Measurements from ENCODE around the gene NPHP4. TPM values are rescaled to one million over a fixed set of nuclear protein-coding genes. Genes with fewer than 3 reads are reported as not detected.

Gene NPHP4
- total RNA-seq, 1 experiment from 2014 or later = 2.4 TPM

DNA sequence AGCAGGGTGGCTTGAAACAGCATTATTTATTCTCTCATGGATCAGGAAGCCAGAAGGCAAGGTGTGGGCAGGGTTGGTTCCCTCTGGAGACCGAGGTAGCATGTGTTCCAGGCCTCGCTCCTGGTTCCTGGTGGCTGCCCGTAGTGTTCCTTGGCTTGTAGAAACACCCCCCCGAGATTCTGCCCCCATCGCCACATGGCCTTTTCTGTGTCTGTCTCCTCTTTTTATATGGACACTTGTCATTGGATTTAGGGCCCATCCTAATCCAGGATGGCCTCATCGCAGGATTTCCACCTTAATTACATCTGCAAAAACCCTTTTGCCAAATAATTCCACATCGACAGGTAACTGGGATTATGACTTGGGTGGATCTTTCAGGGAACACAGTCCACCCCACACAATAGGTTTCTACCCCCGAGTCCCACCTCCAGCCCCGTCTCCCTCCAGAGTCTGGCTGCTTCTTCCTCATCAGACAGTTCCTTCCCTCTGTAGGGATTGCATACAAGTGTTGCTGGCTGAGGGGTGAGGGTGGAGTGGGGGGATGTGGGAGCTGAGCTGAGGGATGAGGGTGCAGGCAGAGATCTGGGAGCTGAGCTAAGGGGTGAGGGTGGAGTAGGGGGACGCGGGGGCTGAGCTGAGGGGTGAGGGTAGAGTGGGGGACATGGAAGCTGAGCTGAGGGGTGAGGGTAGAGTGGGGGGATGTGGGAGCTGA lies 12.3 kb upstream of the NPHP4 start:
- no peak for DNase-seq (ENCODE audit: low spot score)

DNA sequence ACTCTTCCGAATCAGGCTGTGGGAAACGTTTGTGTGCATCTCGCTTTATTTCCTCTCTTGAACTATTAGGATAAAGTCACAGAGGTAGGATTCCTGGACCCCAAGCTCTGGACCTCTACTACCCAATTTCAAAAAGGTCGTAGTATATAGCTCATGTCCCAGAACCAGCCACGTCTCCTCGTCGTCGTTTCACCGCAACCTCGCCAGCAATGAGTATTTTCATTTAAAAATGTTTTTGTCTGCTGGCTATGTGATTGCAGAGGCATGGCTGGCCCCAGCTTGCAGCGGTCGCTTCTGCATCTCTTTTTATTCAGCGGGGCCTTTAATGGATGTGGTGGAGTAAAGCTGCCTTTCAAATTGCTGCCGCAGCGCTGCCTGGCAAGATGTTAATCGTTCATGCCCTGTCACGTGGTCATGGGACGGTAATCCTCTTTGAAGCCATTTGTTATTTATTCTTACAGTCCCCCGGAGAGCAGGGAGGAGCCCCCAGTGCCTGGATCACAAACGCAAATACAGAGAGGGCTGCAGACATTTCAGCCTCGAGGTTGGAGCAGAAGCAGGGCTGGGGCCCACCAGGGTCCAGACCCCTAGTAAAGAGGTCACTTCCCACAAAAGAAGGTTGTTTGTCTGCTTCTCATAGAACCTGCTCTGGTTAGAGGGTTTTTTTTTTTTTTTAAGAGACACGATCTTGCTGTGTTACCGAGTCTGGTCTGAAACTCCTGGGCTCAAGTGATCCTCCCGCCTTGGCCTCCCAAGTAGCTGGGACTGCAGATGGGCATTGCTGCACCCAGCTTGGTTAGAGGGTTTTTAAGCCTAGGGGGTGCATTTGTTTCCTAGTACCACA lies 11.6 kb upstream of the NPHP4 start:
- no peak for DNase-seq (ENCODE audit: low spot score)

DNA sequence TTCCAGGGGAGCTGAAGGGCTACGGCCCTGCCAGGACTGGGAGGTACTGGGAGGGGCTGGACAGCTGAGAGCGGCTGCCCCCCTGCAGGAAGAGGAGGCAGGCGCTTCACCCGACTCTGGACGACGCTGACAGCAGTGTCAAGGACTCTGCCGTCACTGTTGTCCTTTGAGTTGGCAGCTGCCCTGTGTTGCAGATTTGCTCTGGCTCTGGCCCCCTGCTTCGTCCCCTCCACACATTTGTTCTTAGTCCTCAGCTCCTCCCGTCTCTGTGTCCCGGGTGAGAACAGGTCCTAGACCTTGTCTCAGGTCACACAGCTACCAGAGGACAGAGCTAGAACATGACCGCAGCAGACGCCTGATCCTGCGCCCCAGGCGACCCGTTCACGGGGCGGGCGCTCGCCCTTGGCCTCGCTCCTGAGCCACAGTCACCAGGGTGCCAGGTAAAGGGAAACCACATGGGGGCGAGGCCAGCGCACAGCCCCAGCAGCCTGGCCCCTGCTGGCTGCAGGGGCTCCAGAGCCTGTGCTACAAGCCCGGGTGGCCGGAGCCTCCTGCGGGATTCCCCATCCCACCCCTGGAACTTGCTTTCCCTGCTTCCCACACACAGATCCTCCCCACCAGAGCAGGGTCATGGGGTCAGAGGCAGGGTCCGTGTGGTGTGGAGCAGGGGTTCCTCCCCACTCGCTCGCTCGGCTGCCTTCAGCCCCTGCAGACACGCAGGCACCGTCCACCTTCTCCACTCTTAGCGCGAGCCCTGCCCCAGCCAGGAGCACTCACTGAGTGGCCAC lies 10.7 kb upstream of the NPHP4 start:
- DNase-seq (ENCODE audit: low spot score) = no peak

DNA sequence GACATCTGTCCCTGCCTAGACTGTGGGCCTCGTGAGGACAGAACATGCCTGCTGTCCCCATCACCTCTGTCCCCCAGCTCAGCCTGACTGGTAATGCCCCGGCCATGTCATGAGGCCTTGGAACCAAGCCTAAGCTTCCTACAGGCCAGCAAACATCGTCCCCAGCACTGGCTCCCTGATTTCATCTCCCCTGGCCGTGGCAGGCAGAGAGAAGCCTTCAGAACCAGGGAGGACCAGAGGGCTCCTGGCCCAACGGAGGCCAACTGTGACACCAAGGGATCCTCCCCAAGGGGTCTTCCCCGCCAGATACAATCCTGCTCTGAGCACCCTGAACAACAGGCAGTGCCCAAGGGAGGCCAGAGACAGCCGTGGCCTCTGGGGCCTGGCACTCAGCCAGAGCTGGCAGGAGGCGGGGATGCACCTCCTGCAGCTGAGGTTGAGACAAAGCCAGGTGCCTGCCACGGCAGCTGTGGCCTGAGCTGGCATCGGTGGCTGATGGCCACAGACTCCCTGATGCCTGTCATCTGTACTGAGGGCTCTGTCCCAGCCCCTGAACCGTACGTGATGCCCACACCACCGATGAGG lies 9.9 kb upstream of the NPHP4 start:
- no peak for DNase-seq (ENCODE audit: low spot score)

DNA sequence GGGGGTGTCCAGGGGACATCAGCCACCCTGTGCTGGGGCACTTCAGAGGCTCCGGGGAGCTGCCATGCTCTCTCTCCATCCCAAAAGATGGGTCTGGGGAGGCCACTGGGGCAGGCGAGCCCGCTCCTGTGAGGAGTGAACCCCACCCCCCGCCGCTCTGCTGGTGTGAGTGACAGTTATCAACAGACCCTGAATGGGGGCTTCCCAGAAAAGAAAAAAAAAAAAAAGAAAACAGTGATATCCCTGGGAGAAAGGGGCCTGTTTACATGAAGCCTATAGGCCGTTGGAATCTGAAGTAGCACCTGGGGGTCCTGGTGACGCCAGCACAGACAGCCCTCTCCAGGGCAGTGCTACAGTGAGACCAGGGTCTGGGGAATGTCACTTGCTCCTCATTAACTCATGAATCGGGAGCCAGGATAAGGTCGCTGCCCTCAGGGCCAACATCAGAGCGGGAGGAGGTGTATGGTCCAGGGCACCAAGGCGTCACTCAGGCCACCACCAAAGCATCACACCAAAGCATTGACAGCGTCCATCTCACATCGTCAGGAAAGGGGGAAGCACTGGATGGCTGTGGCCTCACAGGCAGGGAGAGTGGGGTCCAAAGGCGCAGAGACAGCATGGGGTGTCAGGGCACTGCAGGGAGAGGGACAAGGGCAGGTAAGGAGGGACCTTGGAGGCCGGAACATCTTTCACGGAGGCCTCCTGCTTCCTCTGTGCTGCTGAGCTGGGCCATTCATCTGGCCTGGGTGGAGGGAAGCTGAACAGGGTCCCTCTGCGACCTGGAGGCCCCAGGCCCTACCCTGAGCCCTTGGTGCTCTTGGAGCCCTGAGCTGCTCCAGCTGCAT lies 8.4 kb upstream of the NPHP4 start:
- no peak for DNase-seq (ENCODE audit: low spot score)

DNA sequence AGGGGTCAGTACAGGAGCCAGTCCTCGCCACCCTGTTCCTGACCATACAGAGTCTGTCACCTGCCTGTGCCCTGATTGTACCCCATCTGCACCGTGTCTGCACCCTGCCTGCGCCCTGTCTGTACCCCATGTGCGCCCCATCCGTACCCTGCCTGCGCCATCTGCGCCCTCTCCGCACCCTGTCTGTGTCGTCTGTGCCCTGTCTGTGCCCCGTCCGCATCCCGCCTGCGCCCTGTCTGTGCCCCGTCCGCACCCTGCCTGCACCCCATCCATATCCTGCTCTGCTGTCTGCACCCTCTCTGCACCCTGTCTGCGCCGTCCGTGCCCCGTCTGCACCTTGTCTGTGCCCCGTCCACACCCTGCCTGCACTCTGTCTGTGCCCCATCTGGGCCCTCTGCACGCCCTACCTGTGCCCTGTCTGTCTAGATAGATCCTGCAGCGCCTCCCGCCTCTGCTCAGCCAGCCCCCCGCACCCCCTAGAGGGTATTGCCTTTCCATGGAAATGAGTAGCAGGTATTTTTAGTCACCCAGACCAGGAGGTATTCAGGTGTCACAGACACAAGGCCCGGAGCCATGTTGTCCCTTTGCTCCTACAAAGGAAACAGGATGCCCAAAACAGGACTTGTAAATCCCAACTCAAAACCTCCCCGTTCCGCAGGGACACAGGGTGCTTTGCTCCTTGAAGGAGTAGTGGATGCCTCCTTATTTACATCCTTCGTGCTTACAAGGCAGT lies 7.7 kb upstream of the NPHP4 start:
- no peak for DNase-seq (ENCODE audit: low spot score)

DNA sequence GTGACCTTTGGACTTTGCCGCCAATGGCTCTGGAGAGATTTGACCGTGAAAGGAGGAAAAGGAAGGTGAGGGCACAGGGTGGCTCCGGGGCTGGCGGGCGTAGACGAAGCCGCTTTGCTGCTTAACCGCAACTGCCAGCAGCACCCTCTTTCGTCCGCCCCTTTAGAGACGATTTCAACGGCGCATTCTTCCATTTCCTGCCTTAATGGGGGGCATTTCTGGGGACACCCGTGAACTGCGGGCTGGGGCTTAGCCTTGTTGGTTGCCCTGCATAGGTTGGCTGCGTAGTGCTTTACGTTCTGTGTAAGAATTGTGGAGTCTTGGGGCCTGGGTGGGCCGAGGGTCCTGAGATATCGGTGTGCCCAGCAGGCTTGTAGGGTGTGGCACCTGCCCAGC lies 6.7 kb upstream of the NPHP4 start:
- no peak for DNase-seq (ENCODE audit: low spot score)

DNA sequence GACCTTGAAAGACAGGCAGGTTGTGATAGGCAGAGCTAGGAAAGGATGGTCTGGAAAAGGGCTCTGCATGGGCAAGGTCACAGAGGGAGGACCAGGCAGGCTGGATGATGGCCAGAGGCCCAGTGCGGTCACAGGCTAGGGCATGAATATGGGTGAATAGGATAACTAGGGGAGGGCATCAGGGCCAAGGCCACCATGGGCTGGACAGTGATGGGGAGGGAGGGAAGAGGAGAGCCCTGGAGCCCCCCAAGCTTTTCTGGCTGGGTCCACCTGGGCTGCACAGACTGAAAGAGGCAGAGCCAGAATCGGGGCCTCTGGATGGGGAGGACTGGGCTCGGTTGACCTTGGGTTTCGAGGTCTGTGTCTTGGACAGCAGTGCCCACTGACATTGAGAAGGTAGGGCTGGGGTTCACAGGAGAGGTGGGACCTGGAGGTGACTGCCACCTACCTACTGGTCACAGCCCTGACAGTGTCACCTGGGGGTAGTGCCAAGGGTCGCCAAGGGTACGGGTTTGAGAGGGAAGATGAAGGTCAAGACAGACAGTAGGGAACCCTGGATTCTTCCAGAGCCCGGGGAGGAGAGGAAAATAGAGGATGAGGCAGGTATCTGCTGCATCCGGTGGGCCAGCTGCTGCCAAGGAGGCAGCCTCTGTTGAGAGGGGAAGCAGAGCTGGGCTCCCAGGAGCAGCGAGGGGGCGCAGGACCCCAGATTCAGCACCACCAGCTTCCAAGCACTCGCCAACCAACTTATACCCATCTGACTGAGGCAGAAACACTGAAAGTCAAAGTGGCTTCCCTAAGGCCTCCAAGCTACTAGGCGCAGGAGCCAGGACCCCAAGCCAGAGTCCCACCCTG lies 6.1 kb upstream of the NPHP4 start:
- DNase-seq (ENCODE audit: low spot score) = no peak

DNA sequence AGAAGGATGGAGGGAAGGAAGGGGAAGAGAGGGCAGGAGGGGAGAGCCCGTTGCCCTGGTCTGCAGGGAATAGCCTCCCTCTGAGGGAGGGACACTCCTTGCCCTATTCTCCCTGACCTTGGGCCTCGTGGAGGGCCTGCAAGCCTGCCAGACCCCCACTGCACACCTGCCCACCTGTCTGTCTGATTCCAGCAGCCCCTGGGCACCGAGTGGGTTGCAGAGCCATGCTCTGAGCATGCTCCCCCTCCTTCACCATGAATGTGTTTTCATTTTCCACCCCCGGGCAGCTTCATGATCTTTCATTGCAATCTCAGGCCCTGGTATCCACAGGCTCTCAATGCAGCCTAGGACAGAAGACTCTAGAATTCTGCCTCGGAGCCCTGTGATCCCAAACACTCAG lies 5.1 kb upstream of the NPHP4 start:
- DNase-seq (ENCODE audit: low spot score) = no peak

DNA sequence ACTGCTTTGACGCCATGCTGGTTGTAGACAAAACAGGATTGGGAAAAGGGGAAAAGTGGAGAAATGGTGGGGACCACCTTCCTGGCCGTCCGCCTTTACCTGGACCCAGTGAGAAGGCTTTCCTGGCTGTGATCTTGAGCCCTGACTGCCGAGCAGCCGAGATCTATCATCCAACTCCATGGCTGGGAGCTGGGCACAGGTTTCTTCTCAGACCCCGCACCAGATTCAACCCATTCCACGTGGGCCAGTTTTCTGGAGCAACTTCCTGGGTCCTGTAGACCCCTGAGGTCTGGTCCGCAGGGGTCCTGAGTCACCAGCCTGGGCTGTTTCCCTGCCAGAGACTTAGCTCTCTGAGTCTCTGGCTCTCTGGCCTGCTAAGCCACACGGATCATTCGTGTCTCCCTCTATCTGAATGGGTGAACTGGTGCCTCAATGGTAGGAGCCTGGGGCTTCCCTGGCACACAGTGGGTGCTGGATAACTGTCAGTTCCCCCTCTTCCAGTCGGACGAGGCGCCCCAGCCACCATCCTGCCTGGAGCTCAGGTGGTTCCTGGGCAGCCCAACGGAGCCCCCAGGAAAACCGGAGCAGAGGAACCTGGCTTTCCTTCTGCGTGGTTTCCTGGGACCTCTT lies 4.5 kb upstream of the NPHP4 start:
- DNase-seq (ENCODE audit: low spot score) = no peak

DNA sequence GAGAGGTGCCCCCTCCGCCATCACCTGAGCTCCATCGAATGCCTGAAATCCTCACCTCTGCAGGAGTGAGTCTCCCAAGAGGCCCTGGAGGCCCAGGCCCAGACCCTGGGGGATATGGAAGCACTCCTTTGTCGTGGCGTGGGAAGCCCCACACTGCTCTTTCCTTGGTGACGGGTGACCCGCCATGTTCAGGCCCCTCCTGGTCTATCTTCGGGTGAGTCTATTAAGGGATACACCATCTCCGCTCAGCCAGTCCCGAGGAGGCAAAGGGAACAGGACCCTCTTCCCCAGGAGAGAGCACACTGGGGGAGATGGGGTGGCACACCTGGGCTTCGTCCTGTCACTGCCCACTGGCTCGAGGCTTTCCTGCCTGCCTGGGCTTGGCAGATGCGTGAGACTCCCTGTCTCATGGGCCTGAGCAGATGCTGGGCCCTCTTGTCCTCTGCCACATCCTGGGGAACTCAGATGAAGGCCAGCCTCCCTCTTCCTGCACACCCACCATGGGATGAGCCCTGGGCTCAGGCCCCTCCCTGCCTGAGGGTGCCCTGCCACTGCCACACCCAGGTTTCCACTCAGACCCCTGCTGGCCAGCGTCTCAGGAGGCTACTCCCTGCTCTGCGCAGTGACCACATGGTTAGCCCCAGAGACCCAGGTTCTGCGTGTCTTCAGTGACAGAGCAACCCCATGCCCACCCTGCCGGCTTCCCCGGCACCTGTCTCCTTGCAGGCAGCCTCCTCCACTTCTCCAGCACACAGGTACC lies 3.8 kb upstream of the NPHP4 start:
- DNase-seq (ENCODE audit: low spot score) = no peak

DNA sequence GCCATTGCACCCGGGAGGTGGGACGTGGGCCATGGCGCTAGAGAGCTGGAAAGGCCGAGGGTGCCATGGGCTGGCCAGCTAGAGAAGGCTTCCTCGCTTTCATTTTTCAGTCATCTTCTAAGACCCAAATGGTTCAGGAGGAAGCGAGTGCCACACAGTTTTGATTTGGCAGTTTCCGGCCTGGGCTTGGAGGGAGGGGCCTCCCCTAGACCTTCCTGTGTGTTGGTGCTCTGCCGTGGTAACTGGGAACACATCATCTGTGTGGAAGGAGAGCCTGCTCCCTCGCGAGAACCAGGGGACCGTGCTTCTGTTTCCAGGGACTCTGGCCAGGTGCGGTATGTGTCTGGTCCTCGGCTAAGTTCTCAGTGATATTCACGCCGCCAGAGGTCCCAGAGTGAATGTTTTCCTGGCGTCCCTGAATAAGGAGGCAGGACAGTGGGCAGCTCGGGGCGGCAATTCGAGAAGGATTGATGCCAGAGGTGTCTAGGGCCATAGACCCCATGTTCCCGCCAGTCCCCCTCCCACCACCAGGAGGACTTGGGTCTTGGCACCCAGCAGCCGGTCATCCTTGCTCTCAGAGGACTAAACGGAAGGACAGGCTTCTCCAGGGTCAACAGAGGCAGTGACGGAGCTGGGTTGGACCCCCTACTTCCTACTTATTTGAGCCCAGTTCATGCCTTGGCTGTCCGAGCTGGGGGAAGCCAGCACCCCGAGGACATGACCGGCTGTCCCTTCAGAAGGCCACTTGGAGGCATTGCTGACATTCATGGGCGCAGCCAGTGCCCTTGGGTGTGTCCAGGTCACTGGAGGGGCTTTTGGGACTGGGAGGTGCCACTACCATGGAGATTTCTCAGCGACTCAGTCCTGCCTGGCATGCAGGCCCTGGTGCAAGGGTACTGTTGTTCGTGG lies 2.7 kb upstream of the NPHP4 start:
- no peak for DNase-seq (ENCODE audit: low spot score)

DNA sequence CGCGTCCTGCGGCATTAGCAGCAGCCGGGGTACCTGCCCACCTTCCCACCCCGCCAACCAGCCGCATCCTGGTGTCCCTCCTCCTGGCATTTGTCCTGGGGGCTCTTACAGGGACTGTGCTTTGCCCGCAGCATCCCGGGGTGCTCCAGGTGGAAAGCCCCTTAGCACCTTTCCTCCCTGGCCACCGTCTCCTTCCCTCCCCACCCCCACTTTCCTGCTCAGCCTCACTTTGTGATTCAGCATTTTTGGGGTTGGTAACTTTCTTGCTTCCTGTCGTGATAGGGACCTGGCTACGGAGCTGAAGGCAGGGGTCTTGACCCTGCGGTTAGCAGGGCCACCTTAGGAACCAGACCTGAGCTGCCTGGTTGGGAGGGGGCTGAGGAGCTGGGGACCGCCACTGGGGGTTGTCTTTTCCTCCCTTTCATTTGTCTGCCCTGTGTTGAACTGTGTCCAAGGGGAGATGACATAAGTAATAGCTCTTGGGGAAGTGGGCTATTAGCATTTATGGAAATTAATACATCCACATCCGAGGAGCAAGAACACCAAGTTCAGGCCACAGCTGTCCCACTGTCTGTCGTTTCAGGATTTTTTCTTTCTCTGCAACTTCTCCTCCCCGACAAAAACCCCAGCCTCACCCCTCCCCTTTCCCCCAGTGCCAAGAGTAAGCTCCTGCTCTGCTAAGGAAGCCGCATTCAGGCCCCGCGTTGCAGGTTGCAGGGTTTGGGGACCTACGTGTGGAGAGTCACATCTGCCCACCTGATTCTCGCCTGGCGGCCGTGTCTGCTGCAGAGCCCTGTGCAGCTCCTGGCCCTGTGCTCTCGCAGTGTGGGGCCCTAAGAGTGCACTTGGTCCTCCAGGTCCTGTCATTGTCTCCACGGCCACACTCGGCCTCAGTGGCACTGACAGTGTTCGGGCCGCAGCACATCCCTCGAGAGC lies 1.6 kb upstream of the NPHP4 start:
- no peak for DNase-seq (ENCODE audit: low spot score)

DNA sequence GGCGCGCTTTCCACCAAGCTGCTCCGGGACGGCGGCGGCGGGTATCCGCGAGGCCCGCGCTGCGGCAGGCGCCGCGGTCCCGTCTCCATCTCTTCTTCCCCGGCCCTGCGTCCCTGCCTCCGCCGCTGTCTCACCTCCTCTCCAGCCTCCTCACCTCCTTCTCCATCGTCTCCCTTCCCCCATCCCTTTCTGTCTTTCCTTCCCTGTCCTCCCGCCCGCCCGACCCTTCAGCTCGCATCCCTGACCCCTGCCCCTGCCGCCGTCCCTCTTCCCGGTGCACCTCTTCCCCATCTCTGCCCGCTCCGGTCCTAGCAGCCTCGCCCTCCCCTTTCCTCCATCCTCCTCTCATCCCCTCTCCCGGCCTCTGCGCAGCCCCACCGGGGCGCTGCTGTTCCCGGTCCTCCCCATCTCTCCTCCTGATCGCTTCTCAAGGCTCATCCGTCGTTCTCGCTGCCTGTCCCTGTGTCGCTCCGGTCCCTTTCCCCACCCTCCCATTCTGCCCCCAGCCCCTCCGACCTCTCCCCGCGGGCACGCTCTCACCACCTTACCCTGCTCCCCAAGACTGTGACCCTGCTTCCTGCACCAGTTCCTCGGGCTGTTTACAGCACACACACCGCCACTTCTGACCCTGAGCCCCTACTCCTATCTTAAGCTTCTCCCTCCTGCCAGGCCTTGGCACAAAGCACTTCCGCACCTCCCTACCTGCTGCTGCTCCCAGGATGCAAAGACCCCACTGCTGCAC lies 760 bp upstream of the NPHP4 start:
- no peak for DNase-seq (ENCODE audit: low spot score)

DNA sequence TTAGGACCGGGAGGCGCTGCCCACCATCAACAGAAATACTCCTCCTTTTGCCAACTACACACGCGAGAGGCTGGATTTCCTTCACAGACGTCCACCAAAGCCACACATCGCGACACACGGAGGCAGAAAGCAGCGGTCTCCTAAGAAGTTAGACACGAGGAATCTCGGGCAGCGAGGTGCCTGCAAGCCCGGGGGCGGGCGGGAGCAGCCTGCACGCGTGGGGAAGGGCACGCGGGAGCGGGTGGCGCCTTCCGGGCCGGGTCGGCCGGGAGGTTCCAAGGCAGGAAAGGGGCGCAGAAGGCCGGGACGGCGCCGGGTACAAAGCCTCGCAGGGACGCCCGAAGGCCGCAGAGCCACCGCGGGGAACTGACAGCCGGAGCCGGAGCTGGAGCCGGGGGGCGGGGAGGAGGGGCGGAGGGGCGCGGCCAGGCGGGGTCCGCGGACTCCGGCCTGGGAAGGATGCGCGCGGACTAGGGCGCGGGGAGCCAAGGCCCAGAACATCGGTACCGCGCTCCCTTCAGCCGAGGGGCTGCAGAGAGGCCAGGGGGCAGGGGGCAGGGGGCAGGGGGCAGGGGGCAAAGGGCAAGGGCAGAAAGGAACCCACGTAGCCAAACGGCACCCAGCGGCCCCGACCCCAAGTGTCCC lies 722 bp downstream of the NPHP4 start:
- DNase-seq (ENCODE audit: low spot score) = no peak
